DMS153 (cell line): ENCODE data around the gene BST2.

ENCODE experiments used
- DNase-seq: peaks from one replicate; lab custom pipeline; 2025; lab: John Stamatoyannopoulos, UW

The BST2 gene

GRCh38 chr19:17405250-17406045 lies at the start of gene BST2:
Gene BST2 (minus strand): TSS chr19:17405630. CDS start chr19:17405575, 55 bp downstream.
- peak; percentile 14 for DNase-seq

- DNase-seq = no peak
These were observed 49.2 kb upstream of the BST2 start for GRCh38 chr19:17454576-17455071.

GRCh38 chr19:17451820-17452219 lies 46.4 kb upstream of the BST2 start:
- no peak for DNase-seq

- DNase-seq = no peak
These were observed 45.0 kb upstream of the BST2 start for GRCh38 chr19:17450264-17451075.

- DNase-seq = no peak
These were observed 42.9 kb upstream of the BST2 start, which contains the start of gene TMEM221 for GRCh38 chr19:17448131-17448967. Gene TMEM221 (minus strand): TSS chr19:17448668. CDS start chr19:17448462, 206 bp downstream.

GRCh38 chr19:17447704-17448130 lies 42.3 kb upstream of the BST2 start:
- DNase-seq = no peak

- DNase-seq = no peak
These were observed 40.2 kb upstream of the BST2 start for GRCh38 chr19:17445526-17446165.

- no peak for DNase-seq
These were observed 36.0 kb upstream of the BST2 start for GRCh38 chr19:17441241-17442021.

GRCh38 chr19:17436874-17437267 lies 31.4 kb upstream of the BST2 start:
- no peak for DNase-seq

- DNase-seq = no peak
These were observed 30.9 kb upstream of the BST2 start for GRCh38 chr19:17436094-17436873.

- no peak for DNase-seq
These were observed 29.8 kb upstream of the BST2 start for GRCh38 chr19:17435218-17435617.

GRCh38 chr19:17431417-17431816 lies 26.0 kb upstream of the BST2 start:
- no peak for DNase-seq

- no peak for DNase-seq
These were observed 24.2 kb upstream of the BST2 start for GRCh38 chr19:17429641-17430113.

- DNase-seq = no peak
These were observed 19.4 kb upstream of the BST2 start for GRCh38 chr19:17424743-17425365.

GRCh38 chr19:17423429-17424208 lies 18.2 kb upstream of the BST2 start:
- no peak for DNase-seq

- DNase-seq = no peak
These were observed 16.5 kb upstream of the BST2 start for GRCh38 chr19:17421942-17422341.

- peak; percentile 1 for DNase-seq
These were observed 15.1 kb upstream of the BST2 start for GRCh38 chr19:17420475-17420924.
